Spinal cord (tissue), 10 donors: ENCODE data around the gene PTPN2. TPM values are rescaled to one million over a fixed set of nuclear protein-coding genes. Genes with fewer than 3 reads are reported as not detected.
A peak's percentile ranks its signal among the peaks of the same experiment; 100 is the strongest.

Experiments
- DNase-seq, 6 donors: peaks; one replicate each; pipeline versions ENCODE4 v3.0.0 to v3.0.0-alpha.2; 2013 to 2015; ENCODE audit warnings: low spot score in 6 of 6, low read depth in 4 of 6
- H3K27ac ChIP-seq: one replicate; pipeline ENCODE4 v1.5.1; 2013; ENCODE audit warnings: low read depth, low read length, control low read depth
- H3K27me3 ChIP-seq: one replicate; pipeline ENCODE4 v1.6.1; 2013; ENCODE audit warnings: low read length; ENCODE audit not compliant: control insufficient read depth, insufficient read depth
- H3K36me3 ChIP-seq: one replicate; pipeline ENCODE4 v1.6.1; 2013; ENCODE audit warnings: low read length; ENCODE audit not compliant: control insufficient read depth, insufficient read depth
- H3K4me1 ChIP-seq: one replicate; pipeline ENCODE4 v1.6.1; 2013; ENCODE audit warnings: low read length; ENCODE audit not compliant: control insufficient read depth, insufficient read depth
- H3K4me3 ChIP-seq: one replicate; pipeline ENCODE4 v1.5.1; 2013; ENCODE audit warnings: low read depth, low read length, control low read depth
- H3K9me3 ChIP-seq: one replicate; pipeline ENCODE4 v1.6.1; 2013; ENCODE audit warnings: low read length; ENCODE audit not compliant: control insufficient read depth, insufficient read depth
- WGBS: methylation state at CpG from one replicate; pipeline ENCODE4 v1.1.5; 2013; ENCODE audit warnings: missing lambda C conversion rate; ENCODE audit not compliant: insufficient coverage; 5-methylcytosine and 5-hydroxymethylcytosine counted together
- long read RNA-seq, 4 donors: transcript quantifications; one replicate each; lab custom pipeline, GENCODE V29; 2026
- polyA plus RNA-seq, 2 donors: library from polyadenylated mRNA; unstranded; fragments of 120-200 nt; gene quantifications; one replicate each; pipeline ENCODE4 v1.2.1, GENCODE V29; 2013; ENCODE audit not compliant: insufficient read length in 2 of 2
- total RNA-seq, 2 donors: library from RNA; depleted of rRNA in 1 of 2; stranded (reverse); fragments of 120-200 nt in 1 of 2; fragments of >200 nt in 1 of 2; gene quantifications; one replicate each; pipeline versions ENCODE4 v1.2.3 to v1.2.4, GENCODE V29; 2013 to 2014
- donor health status: healthy.

Gene PTPN2
- total RNA-seq (10 to 100 TPM; 28.4 to 40.9 TPM), polyA plus RNA-seq (10 to 100 TPM; 31.2 to 31.4 TPM)
- long read RNA-seq, donor 1, transcript PTPN2-201 (9 exons, 3,467 nt): major isoform, 5 of 12 reads
- long read RNA-seq, donor 1, partial matches to known transcripts: 0 of 12 reads
- long read RNA-seq, donor 1, other reads (novel, unspliced or antisense): 0 of 12 reads
- long read RNA-seq, donor 2, partial matches to known transcripts: 0 of 3 reads
- long read RNA-seq, donor 2, other reads (novel, unspliced or antisense): 0 of 3 reads
- long read RNA-seq, donor 3, partial matches to known transcripts: 0 of 1 reads
- long read RNA-seq, donor 3, other reads (novel, unspliced or antisense): 0 of 1 reads
- long read RNA-seq, donor 4, transcript PTPN2-209 (1 exons, 2,264 nt): major isoform, 8 of 12 reads
- long read RNA-seq, donor 4, partial matches to known transcripts: 0 of 12 reads
- long read RNA-seq, donor 4, other reads (novel, unspliced or antisense): 0 of 12 reads

DNA sequence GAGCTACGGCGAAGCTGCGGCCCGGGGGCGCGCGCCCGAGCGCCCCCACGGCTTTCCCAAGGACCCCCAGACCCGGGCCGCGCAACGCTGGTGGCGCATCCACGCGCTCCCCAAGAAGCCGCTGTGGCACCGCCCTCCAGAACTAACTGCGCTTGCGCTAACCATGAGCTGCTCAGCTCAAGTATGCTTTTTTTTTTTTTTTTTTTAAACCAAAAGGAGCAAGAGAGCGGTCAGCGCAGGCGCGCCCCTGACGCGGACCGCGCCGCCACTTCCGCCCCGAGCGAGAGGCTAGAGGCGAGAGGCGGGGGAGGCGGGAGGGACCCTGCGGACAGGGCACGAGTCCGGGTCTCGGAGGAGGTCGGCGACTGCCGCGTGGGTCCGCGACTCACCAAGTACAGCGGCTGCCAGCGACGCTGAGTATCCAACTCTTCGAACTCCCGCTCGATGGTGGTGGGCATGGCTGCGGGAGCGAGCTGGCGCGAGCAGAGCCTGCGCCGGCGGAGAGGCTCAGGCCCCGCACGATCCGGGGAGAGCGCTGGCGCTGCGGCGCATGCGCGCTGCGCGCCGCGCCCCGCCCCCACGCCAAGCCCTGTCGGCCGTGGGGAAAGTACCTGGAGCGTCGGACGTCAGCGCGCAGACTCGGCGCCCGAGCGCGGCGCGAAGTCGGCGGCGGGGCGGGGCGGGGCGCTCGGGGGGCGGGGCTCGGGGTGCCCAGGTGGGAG, at the start of gene PTPN2:
Gene PTPN2 (minus strand): TSS at position 554 of the 722 bp plus-strand sequence. CDS start 96 bp downstream, at position 458.
- peak; percentile 89 to 99 (median 93) for DNase-seq
- no peaks in the 10 kb centered on the region for H3K9me3 ChIP-seq
- peaks cover 6% of the 10 kb centered on the region for H3K4me1 ChIP-seq
- no peaks in the 10 kb centered on the region for H3K27me3 ChIP-seq
- peak within 1 kb of the TSS; percentile 99 for H3K27ac ChIP-seq
- H3K36me3 ChIP-seq: no peaks in the 10 kb centered on the region
- H3K4me3 ChIP-seq: peak within 1 kb of the TSS; percentile 79
- 0% methylated on average over 75 of the region's 97 CpGs for WGBS

DNA sequence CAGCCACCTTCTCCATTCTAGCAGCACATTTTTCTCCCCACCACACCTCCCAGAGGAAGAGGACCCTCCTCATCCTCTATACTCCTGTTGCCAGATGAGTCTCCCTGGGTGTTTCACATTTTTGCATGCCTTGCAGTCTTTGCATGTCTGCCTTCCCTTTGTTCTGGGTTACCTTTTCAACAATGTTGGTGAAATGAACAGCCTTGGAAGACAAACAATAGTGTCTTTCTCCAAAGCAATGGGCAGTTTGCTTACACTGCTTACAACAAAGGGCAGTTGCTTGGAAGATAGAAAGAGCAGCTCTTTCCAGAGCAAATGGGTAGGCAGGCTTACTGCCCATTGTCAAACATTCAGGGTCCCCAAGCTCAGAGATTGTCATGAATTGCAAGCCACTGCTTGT, 49.3 kb upstream of the PTPN2 start:
- Histone ChIP-seq H3K4me1 (no peaks in the 10 kb centered on the region), H3K27me3 (no peaks in the 10 kb centered on the region)

DNA sequence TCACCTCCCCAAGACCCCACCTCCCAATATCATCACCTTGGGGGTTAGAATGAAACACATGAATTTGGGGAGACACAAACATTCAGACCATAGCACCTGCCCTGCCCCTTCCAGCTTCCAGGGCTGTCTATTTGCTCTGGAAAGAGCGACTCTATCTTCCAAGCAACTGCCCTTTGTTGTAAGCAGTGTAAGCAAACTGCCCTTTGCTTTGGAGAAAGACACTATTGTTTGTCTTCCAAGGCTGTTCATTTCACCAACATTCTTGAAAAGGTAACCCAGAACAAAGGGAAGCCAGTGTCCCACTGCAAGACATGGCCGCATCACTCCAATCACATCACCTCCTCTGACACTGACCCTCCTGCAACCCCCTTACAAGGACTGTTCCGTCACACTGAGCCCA, 46.9 kb upstream of the PTPN2 start:
- WGBS: 96% methylated on average over 2 of the region's 3 CpGs
- H3K27ac ChIP-seq: no peak overlapping the region

More for the DNA sequence above, 49.3 kb upstream of the PTPN2 start:
- H3K27ac ChIP-seq: no peak overlapping the region
- H3K9me3 ChIP-seq: no peaks in the 10 kb centered on the region
- no peak for DNase-seq
- no peaks in the 10 kb centered on the region for H3K36me3 ChIP-seq
- H3K4me3 ChIP-seq: no peak overlapping the region

DNA sequence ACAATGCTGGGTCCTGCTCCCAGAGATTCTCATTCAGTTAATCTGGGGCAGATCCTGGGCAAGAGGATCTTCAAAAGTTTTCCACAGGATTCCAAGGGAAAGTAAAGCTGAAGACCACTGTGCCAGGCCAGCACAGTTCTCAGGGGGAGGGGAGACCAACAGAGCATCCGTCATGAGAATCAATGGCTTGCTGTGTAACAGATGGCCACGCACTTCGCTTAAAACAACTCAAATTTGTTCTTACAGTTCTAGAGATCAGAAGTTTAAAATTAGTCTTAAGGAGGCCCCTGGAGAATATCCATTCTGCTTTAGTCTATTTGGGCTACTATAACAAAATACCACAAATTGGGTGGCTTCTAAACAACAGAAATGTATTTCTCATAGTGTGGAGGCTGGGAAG, 46.3 kb upstream of the PTPN2 start:
- H3K4me3 ChIP-seq: no peak overlapping the region
- no peaks in the 10 kb centered on the region for H3K27me3 ChIP-seq
- no peaks in the 10 kb centered on the region for H3K9me3 ChIP-seq
- 40% methylated on average over 1 of the region's 3 CpGs for WGBS
- no peak overlapping the region for H3K27ac ChIP-seq
- no peaks in the 10 kb centered on the region for H3K36me3 ChIP-seq
- H3K4me1 ChIP-seq: no peaks in the 10 kb centered on the region
- peak in 1 of 6 donors; percentile 55 for DNase-seq

More for the DNA sequence above, 46.9 kb upstream of the PTPN2 start:
- no peaks in the 10 kb centered on the region for H3K9me3 ChIP-seq
- H3K4me1 ChIP-seq: no peaks in the 10 kb centered on the region
- H3K27me3 ChIP-seq: no peaks in the 10 kb centered on the region
- DNase-seq: no peak
- H3K36me3 ChIP-seq: no peaks in the 10 kb centered on the region
- no peak overlapping the region for H3K4me3 ChIP-seq

DNA sequence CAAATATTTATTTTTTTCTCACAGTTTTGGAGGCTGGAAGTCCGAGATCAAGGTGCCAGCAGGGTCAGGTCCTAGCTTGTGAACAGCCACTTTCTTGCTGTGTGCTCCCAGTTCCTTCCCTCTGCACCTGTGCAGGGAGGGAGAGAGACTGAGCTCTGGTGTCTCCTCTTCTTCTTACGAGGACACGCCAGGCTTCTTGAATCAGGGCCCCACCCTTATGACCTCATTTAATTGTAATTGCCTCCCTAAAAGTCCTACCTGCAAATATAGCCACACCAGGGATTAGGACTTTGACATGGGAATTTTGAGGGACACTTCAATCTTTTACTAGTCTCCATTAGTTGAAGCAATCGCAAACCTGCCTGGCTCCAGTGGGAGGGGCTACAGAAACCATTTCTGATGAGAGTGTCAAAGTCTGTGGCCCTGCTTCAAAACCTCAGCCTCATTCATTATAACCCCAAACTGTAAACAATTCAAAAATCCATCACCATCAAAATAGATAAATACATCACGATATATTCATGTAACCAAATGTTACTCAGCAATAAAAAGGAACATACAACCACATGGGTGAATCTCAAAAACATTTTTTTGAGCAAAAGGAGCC, 45.5 kb upstream of the PTPN2 start:
- no peaks in the 10 kb centered on the region for H3K9me3 ChIP-seq
- DNase-seq: no peak
- H3K4me1 ChIP-seq: no peaks in the 10 kb centered on the region
- H3K36me3 ChIP-seq: no peaks in the 10 kb centered on the region
- H3K27ac ChIP-seq: no peak overlapping the region
- 100% methylated on average over 2 of the region's 5 CpGs for WGBS
- no peak overlapping the region for H3K4me3 ChIP-seq
- H3K27me3 ChIP-seq: no peaks in the 10 kb centered on the region

DNA sequence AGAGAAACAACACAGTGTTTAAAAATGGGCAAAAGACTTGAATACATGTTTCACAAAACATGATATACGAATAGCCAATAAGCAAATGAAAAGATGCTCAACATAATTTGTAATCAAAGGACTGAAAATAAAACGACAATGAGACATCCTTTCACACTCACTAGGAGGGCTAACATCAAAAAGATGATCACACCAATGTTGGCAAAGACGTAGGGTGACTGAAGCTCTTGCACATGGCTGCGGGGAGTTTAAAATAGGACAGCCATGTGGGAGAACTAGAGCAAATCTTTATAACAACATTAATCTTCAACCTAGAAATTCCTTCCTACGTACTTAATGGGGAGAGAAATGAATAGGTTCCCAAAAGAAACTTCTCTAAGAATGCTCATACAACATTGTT, 44.6 kb upstream of the PTPN2 start:
- WGBS: no CpG with 5 or more reads among the region's 5 CpGs
- H3K27me3 ChIP-seq: no peaks in the 10 kb centered on the region
- H3K4me1 ChIP-seq: no peaks in the 10 kb centered on the region
- H3K27ac ChIP-seq: no peak overlapping the region
- no peaks in the 10 kb centered on the region for H3K36me3 ChIP-seq
- peak in 1 of 6 donors; percentile 60 for DNase-seq
- no peak overlapping the region for H3K4me3 ChIP-seq
- H3K9me3 ChIP-seq: no peaks in the 10 kb centered on the region

DNA sequence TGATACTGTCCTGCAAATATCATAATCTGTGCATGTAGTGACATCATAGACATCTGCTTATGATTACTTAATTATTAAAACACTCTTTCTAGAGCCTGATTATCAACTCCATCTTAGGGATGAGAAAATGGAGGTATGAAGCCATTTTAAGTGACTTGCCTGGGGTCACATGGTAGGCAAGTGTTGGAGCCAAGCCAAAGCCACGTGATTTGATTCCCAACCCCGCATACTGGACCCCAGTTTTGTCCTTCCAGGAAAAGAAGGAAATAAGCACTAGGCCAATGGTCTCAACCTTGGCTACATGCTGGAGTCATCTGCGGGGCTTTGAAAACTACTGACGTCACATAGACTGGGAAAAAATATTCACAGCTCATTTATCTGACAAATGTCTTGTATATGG, 44.2 kb upstream of the PTPN2 start:
- 78% methylated on average over 2 of the region's 4 CpGs for WGBS
- H3K4me3 ChIP-seq: no peak overlapping the region

DNA sequence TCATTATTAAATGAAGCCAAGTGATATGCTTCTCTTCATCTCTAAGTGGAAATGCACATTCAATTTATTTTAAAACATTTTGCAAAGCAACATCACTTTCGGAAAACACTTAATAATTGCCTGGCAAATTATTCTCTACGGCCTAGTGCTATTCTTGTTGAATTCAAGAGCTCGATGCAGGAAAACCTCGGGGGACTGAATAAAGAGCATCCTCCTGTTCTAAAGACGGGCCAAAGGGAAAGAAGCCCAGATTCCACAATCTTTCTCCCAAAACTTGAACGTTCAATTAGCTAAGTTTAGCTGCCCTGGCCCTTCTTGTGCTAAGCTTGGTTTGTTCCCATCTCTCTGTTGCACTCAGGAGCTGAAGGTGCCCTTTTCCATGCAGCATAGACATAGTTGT, 40.6 kb upstream of the PTPN2 start:
- Histone ChIP-seq H3K4me1 (no peaks in the 10 kb centered on the region), H3K9me3 (no peaks in the 10 kb centered on the region), H3K4me3 (no peak overlapping the region), H3K36me3 (no peaks in the 10 kb centered on the region), H3K27ac (no peak overlapping the region), H3K27me3 (no peaks in the 10 kb centered on the region)
- DNase-seq: peak in 1 of 6 donors; percentile 62
- 62% methylated on average over 5 of the region's 6 CpGs for WGBS

More for the DNA sequence above, 44.2 kb upstream of the PTPN2 start:
- Histone ChIP-seq H3K9me3 (no peaks in the 10 kb centered on the region), H3K36me3 (no peaks in the 10 kb centered on the region), H3K27me3 (no peaks in the 10 kb centered on the region), H3K27ac (no peak overlapping the region), H3K4me1 (no peaks in the 10 kb centered on the region)
- DNase-seq: peak in 1 of 6 donors; percentile 35

DNA sequence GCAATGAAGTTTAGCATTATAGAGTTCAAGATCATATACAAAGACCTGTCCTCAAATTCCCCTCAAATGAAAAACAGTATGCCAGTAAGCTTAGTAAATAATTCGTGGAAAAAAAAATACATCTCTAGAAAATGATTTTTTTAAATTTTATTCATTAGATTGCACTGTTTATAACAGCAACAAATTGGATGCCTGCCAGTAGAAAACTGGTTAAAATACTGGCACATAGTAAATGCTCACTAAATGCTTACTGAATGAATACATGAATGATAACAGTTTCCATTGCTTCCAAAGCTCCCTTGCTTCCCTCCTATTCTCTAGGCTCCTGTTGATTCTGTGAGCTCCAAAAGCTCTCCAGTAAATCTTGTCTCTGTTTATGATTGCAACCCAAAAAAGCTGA, 38.2 kb upstream of the PTPN2 start:
- Histone ChIP-seq H3K27ac (no peak overlapping the region), H3K9me3 (no peaks in the 10 kb centered on the region), H3K36me3 (no peaks in the 10 kb centered on the region), H3K4me3 (no peak overlapping the region), H3K27me3 (no peaks in the 10 kb centered on the region), H3K4me1 (no peaks in the 10 kb centered on the region)
- DNase-seq: no peak
- no CpG with 5 or more reads among the region's 1 CpG for WGBS
